Osteoblast (primary cell): Measurements from ENCODE around the gene SUGCT. TPM values are rescaled to one million over a fixed set of nuclear protein-coding genes. Genes with fewer than 3 reads are reported as not detected.

Experiments used
- DNase-seq: peaks from one replicate; pipeline ENCODE4 v3.0.0; 2011; ENCODE audit warnings: low spot score, mixed read lengths; ENCODE audit not compliant: insufficient read length; ENCODE audit errors: missing footprints
- H2AFZ ChIP-seq: 2 replicates; pipeline ENCODE4 v1.6.0; 2011; ENCODE audit warnings: mild to moderate bottlenecking, low read length
- H3K27ac ChIP-seq: 2 replicates; pipeline ENCODE4 v1.5.1; 2011; ENCODE audit warnings: mild to moderate bottlenecking, low read depth, low read length, moderate library complexity
- H3K27me3 ChIP-seq: 2 replicates; pipeline ENCODE4 v1.6.0; 2012; ENCODE audit warnings: mild to moderate bottlenecking, control low read depth, inconsistent platforms, low read length, moderate library complexity; ENCODE audit not compliant: insufficient read depth
- H3K36me3 ChIP-seq: 2 replicates; pipeline ENCODE4 v1.5.1; 2011; ENCODE audit warnings: mild to moderate bottlenecking, low read length, control low read depth, moderate library complexity; ENCODE audit not compliant: insufficient read depth
- H3K4me1 ChIP-seq: 2 replicates; pipeline ENCODE4 v1.5.1; 2011; ENCODE audit warnings: mild to moderate bottlenecking, low read length, control low read depth, moderate library complexity; ENCODE audit not compliant: insufficient read depth
- H3K4me2 ChIP-seq: 2 replicates; pipeline ENCODE4 v1.6.0; 2011; ENCODE audit warnings: mild to moderate bottlenecking, low read length; ENCODE audit not compliant: insufficient read depth
- H3K4me3 ChIP-seq: fragments of 200-600 bp; sonication (generic); 3 replicates; pipeline ENCODE4 v1.5.1; 2012; ENCODE audit warnings: mild to moderate bottlenecking, low read length, inconsistent platforms; ENCODE audit not compliant: insufficient read depth
- H3K79me2 ChIP-seq: 2 replicates; pipeline ENCODE4 v1.6.0; 2012; ENCODE audit warnings: mild to moderate bottlenecking, low read length, control low read depth, inconsistent platforms; ENCODE audit not compliant: insufficient read depth
- H3K9me3 ChIP-seq: 2 replicates; pipeline ENCODE4 v1.5.1; 2011; ENCODE audit warnings: low read depth, low read length, control low read depth
- H4K20me1 ChIP-seq: 2 replicates; pipeline ENCODE4 v1.6.0; 2012; ENCODE audit warnings: mild to moderate bottlenecking, low read length, control low read depth; ENCODE audit not compliant: insufficient read depth
- CTCF ChIP-seq: IDR thresholded peaks from 2 replicates; pipeline ENCODE4 v1.5.1; 2011; ENCODE audit warnings: mild to moderate bottlenecking, low read depth, low read length, moderate library complexity; ENCODE audit errors: extremely low read depth
- total RNA-seq: library from RNA; depleted of rRNA; stranded (reverse); fragments of >200 nt; gene quantifications from 2 replicates; pipeline ENCODE4 v1.2.3, GENCODE V29; 2012

SUGCT gene
- total RNA-seq, 1 donor, result 21.7 TPM

GRCh38 chr7:40828686-40829600, 694.1 kb downstream of the SUGCT start:
- no peaks in the 10 kb centered on the region for H4K20me1 ChIP-seq
- H3K27ac ChIP-seq, result no peak overlapping the region
- H3K27me3 ChIP-seq, result no peaks in the 10 kb centered on the region
- peaks cover 44% of the 10 kb centered on the region for H3K4me1 ChIP-seq
- no peaks in the 10 kb centered on the region for H3K36me3 ChIP-seq
- H3K79me2 ChIP-seq, result peaks cover 13% of the 10 kb centered on the region
- DNase-seq, result no peak
- H3K9me3 ChIP-seq, result no peaks in the 10 kb centered on the region
- no peak overlapping the region for H3K4me2 ChIP-seq
- H2AFZ ChIP-seq, result no peak overlapping the region
- H3K4me3 ChIP-seq, result no peak overlapping the region
- no peak for TF ChIP-seq CTCF

DNA sequence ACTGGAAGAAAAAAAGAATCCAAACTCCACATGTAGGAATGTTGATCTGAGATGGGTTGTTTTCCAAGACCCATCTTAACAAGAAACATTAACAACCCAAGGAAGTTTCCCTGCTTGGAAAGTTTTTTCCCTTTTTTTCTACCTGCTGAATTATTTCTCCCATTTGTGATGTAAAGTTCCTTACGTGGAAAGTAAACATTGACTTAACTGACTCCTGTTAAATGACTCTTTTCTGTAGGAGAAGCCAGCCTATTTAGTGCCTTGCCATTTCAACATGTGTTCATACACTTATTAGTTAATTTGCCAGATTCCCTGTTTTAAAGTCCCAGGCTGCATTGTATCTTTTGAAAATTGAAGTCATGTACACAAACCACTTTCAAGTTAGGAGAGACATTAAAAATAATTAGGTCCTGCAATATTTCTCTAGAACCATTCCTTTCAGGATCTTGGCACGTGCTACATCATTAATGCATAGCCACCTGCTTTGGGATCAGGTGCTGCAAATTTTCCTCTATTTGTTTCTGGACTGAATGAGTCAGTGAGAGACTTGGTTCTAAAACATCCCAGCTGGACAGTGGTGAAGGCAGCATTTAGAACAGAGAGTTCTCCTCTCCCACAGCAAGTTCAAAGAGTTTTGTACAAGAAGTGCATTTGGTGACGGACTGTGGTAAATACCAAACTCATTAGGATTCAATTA, 698.5 kb downstream of the SUGCT start:
- Histone ChIP-seq H3K36me3 (no peaks in the 10 kb centered on the region), H3K27me3 (no peaks in the 10 kb centered on the region), H3K79me2 (peaks cover 9% of the 10 kb centered on the region), H3K4me1 (peaks cover 2% of the 10 kb centered on the region), H4K20me1 (no peaks in the 10 kb centered on the region), H2AFZ (no peak overlapping the region), H3K27ac (no peak overlapping the region), H3K4me2 (no peak overlapping the region), H3K9me3 (no peaks in the 10 kb centered on the region), H3K4me3 (no peak overlapping the region)
- TF ChIP-seq CTCF, result no peak
- no peak for DNase-seq

DNA sequence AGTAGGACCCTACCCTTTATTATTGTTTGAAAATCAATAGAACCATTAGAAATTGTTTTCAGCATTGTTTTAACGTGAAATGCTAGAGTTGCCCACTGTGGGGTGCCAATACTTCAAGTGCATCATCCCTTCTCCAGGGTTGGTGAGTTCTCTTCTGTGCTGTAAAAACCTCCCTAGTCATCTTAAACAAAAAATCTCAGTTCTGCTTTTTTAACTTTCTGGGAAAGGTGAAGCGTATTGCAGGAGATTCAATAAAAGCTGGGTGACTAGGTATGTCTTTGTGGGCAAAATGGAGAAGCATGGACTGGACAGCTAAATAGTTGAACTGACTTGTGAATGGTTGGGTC, 699.1 kb downstream of the SUGCT start:
- no peaks in the 10 kb centered on the region for H3K4me1 ChIP-seq
- DNase-seq, result no peak
- H4K20me1 ChIP-seq, result no peaks in the 10 kb centered on the region
- H3K27ac ChIP-seq, result no peak overlapping the region
- H3K9me3 ChIP-seq, result no peaks in the 10 kb centered on the region
- H3K27me3 ChIP-seq, result no peaks in the 10 kb centered on the region
- no peak overlapping the region for H3K4me2 ChIP-seq
- H3K79me2 ChIP-seq, result peaks cover 7% of the 10 kb centered on the region
- no peak overlapping the region for H2AFZ ChIP-seq
- H3K36me3 ChIP-seq, result no peaks in the 10 kb centered on the region
- no peak overlapping the region for H3K4me3 ChIP-seq
- peak; percentile 60 for TF ChIP-seq CTCF

DNA sequence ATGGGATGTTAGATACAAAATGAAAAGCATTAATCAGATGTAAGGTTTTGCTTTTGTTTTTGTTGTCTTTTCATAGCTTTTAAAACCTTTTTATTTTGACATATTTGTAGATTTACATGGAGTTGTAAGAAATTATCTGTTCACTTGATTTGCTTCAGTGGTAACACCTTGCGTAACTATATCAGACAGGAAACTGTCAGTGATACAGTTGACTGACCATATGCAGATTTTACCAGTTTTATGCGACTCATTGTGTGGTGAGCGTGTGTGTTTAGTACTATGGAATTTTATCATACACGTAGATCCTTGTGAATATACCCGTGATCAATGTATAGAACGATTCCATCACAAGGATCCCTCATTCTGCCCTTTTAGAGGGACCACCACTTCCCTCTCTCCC, 701.4 kb downstream of the SUGCT start:
- Histone ChIP-seq H3K4me2 (no peak overlapping the region), H3K27ac (no peak overlapping the region), H3K36me3 (no peaks in the 10 kb centered on the region), H3K9me3 (no peaks in the 10 kb centered on the region), H3K27me3 (no peaks in the 10 kb centered on the region), H2AFZ (no peak overlapping the region), H3K79me2 (no peaks in the 10 kb centered on the region), H3K4me1 (no peaks in the 10 kb centered on the region), H3K4me3 (no peak overlapping the region), H4K20me1 (no peaks in the 10 kb centered on the region)
- TF ChIP-seq CTCF, result no peak
- DNase-seq, result no peak
